Esophagus muscularis mucosa (tissue), 4 donors: ENCODE data around the gene SULT2A1.
"Not testable (repeated sequence)": the region's sequence is repeated elsewhere in the genome, so short reads cannot be mapped to it uniquely, and the experiment has no call there.

ENCODE experiments used
- EP300 ChIP-seq: sonication (generic); formaldehyde crosslinking; IDR thresholded peaks from one replicate; pipeline ENCODE4 v1.6.1; 2017; ENCODE audit warnings: antibody characterized with exemption
- POLR2A ChIP-seq: fragments of 450-650 bp; IDR thresholded peaks from one replicate; pipeline ENCODE4 v1.6.1; 2017; ENCODE audit warnings: antibody characterized with exemption, moderate library complexity, mild to moderate bottlenecking, low read depth
- POLR2AphosphoS5 ChIP-seq, 2 donors: sonication (generic); formaldehyde crosslinking; IDR thresholded peaks; one replicate each; pipeline ENCODE4 v1.6.1; 2017; ENCODE audit warnings: antibody characterized with exemption in 2 of 2
- TF ChIP-seq, protein P1 (sequence below), 3 experiments: fragments of 200-600 bp in 2 of 3; fragments of 450-650 bp in 1 of 3; sonication (generic) in 2 of 3; IDR thresholded peaks; one replicate each; pipeline ENCODE4 v1.5.1; 2017 to 2019; ENCODE audit warnings: antibody characterized with exemption in 3 of 3, mild to moderate bottlenecking in 2 of 3, moderate library complexity in 1 of 3

DNA sequence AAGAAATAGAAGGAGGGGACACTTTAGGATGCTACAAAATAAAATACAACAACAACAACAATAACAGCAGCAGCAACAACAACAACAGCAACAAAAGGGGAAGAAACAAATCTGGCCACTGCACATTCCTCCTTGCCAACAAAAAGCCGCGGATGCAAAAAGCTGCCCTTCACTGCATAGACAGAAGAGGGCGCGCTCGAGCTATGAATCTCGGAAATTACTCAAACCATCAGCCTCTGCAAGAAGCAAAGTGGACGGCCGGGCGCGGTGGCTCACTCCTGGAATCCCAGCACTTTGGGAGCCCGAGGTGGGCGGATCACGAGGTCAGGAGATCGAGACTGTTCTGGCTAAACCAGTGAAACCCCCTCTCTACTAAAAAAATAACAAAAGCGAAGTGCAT, 34.0 kb upstream of the SULT2A1 start:
- TF ChIP-seq POLR2A, EP300: not testable (repeated sequence)
- TF ChIP-seq, protein P1, sequence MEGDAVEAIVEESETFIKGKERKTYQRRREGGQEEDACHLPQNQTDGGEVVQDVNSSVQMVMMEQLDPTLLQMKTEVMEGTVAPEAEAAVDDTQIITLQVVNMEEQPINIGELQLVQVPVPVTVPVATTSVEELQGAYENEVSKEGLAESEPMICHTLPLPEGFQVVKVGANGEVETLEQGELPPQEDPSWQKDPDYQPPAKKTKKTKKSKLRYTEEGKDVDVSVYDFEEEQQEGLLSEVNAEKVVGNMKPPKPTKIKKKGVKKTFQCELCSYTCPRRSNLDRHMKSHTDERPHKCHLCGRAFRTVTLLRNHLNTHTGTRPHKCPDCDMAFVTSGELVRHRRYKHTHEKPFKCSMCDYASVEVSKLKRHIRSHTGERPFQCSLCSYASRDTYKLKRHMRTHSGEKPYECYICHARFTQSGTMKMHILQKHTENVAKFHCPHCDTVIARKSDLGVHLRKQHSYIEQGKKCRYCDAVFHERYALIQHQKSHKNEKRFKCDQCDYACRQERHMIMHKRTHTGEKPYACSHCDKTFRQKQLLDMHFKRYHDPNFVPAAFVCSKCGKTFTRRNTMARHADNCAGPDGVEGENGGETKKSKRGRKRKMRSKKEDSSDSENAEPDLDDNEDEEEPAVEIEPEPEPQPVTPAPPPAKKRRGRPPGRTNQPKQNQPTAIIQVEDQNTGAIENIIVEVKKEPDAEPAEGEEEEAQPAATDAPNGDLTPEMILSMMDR (IDR thresholded peaks at IDR 0.05), result peak; percentile 29 to 53 (median 50)
- TF ChIP-seq POLR2AphosphoS5 (IDR thresholded peaks at IDR 0.05), result peak in 1 of 2 donors; percentile 30
